A673 (cell line): ENCODE measurements around the gene CDYL2. TPM values are rescaled to one million over a fixed set of nuclear protein-coding genes. Genes with fewer than 3 reads are reported as not detected.

Source experiments
- BruUV-seq: library from RNA; stranded (reverse); fragments of 400-500 nt; replicated peaks from 2 replicates; lab custom pipeline; 2021; lab: Mats Ljungman, UMichigan
- CTCF ChIA-PET: fragments of 300-600 bp; sonication (Branson Sonifier 250); formaldehyde crosslinking; loops from one replicate; lab custom pipeline; 2022; ENCODE audit warnings: antibody characterized with exemption; lab: Charles Lee
- POLR2A ChIA-PET: fragments of 300-600 bp; sonication (Branson Sonifier 250); formaldehyde crosslinking; loops from one replicate; lab custom pipeline; 2022; ENCODE audit warnings: antibody characterized with exemption; ENCODE audit not compliant: low non-redundant PET; lab: Charles Lee
- DNase-seq: peaks from one replicate; pipeline ENCODE4 v3.0.0-alpha.2; 2015; ENCODE audit warnings: low spot score
- H3K27ac ChIP-seq: fragments of 200-600 bp; sonication (generic); 2 replicates; pipeline ENCODE4 v1.5.1; 2016; ENCODE audit warnings: mixed run types, low read depth, mild to moderate bottlenecking, mixed read lengths, antibody characterized with exemption, low read length; ENCODE audit not compliant: poor library complexity, severe bottlenecking
- H3K27me3 ChIP-seq: fragments of 200-600 bp; sonication (generic); replicated peaks from 2 replicates; pipeline ENCODE4 v1.6.1; 2017; ENCODE audit warnings: mixed run types, low read depth, mild to moderate bottlenecking, mixed read lengths, antibody characterized with exemption, low read length; ENCODE audit not compliant: insufficient read depth, poor library complexity
- H3K36me3 ChIP-seq: fragments of 200-600 bp; sonication (generic); 2 replicates; pipeline ENCODE4 v1.6.1; 2016; ENCODE audit warnings: mixed run types, mild to moderate bottlenecking, mixed read lengths, antibody characterized with exemption, low read length; ENCODE audit not compliant: insufficient read depth, poor library complexity, severe bottlenecking
- H3K4me1 ChIP-seq: fragments of 200-600 bp; sonication (generic); 2 replicates; pipeline ENCODE4 v1.6.1; 2017; ENCODE audit warnings: mixed run types, mild to moderate bottlenecking, mixed read lengths, antibody characterized with exemption, low read length; ENCODE audit not compliant: insufficient read depth, poor library complexity, severe bottlenecking
- H3K4me3 ChIP-seq: fragments of 200-600 bp; sonication (generic); 2 replicates; pipeline ENCODE4 v1.5.1; 2016; ENCODE audit warnings: low read depth, mixed run types, mild to moderate bottlenecking, mixed read lengths, low read length; ENCODE audit not compliant: poor library complexity, severe bottlenecking
- H3K9me3 ChIP-seq: fragments of 200-600 bp; sonication (generic); 2 replicates; pipeline ENCODE4 v1.6.1; 2016; ENCODE audit warnings: mixed run types, low read depth, mild to moderate bottlenecking, mixed read lengths, antibody characterized with exemption, low read length; ENCODE audit not compliant: poor library complexity, severe bottlenecking
- CTCF ChIP-seq: fragments of 300-800, 200-600 bp; sonication (generic); conservative IDR thresholded peaks from 2 replicates; pipeline ENCODE4 v1.5.1; 2017; ENCODE audit warnings: low read depth, mild to moderate bottlenecking, antibody characterized with exemption, low read length, moderate library complexity, mixed read lengths
- EZH2 ChIP-seq: fragments of 200-600 bp; sonication (generic); IDR thresholded peaks from 2 replicates; pipeline ENCODE4 v1.6.1; 2017; ENCODE audit warnings: borderline replicate concordance, low read depth, mild to moderate bottlenecking, mixed read lengths, antibody characterized with exemption, low read length; ENCODE audit not compliant: poor library complexity, severe bottlenecking
- intact Hi-C: fragments of 100-400 bp; cut with micrococcal nuclease; formaldehyde crosslinking; loops from one replicate; pipeline ENCODE4 v1.10.0; 2022; ENCODE audit not compliant: unreplicated experiment
- total RNA-seq: library from RNA; stranded (reverse); gene quantifications from 2 replicates; pipeline ENCODE4 v1.2.3, GENCODE V29; 2021

CDYL2 gene
- total RNA-seq, 1 experiment from 2014 or later = 0.64 TPM

DNA sequence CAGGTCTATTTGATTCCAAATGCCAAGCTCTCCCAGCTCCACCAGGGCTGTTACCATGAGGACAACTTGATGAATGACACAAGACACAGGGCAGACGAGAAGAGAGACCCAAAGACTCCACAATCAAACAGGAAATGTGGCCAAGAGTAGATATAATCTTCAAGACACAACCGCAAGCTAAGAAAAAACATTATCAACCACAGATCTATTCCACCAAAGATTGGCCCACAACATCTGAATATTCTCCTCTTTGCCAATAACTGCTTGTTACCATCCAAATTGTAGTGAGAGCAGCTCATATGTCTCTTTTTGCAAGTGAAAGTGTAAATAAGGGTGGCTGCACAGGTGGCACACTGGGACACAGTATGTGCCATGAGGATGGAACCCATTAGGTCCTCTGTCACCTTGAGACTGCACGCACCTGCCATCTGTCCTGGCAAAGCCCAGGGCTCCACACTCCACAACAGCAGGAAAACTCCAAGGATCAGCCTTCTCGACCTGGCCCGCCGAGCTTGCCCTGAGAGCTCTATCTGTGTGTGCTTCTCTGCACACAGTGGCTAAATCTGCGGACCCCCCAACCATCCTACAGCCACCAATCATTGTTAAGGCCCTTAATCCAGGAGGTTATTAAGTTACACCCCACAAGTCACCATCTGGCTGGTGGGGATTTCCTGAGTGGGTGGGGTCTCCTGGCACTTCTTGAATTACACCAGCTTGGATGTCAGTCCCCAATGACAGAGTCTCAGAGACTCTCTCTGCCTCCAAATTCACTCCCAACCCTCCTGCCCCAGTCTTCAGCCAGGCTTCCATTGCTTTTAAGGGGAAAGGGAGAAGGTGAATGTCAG lies 213.1 kb downstream of the CDYL2 start:
- intact Hi-C loops = no loop called here
- ChIA-PET POLR2A (no interaction called here), CTCF (no interaction called here)
- no peak overlapping the region for H3K4me3 ChIP-seq
- no peak overlapping the region for H3K27ac ChIP-seq
- no peaks in the 10 kb centered on the region for H3K9me3 ChIP-seq
- H3K27me3 ChIP-seq = no peaks in the 10 kb centered on the region
- no peak for TF ChIP-seq EZH2
- TF ChIP-seq CTCF = no peak
- no peak for DNase-seq
- H3K36me3 ChIP-seq = no peaks in the 10 kb centered on the region
- no peaks in the 10 kb centered on the region for H3K4me1 ChIP-seq
- BruUV-seq = no TSS peak

GRCh38 chr16:80587071-80587470 lies 217.3 kb downstream of the CDYL2 start:
- no peak for DNase-seq
- Histone ChIP-seq H3K27me3 (no peaks in the 10 kb centered on the region), H3K9me3 (no peaks in the 10 kb centered on the region), H3K4me3 (no peak overlapping the region), H3K36me3 (no peaks in the 10 kb centered on the region), H3K4me1 (no peaks in the 10 kb centered on the region), H3K27ac (no peak overlapping the region)
- intact Hi-C loops = no loop called here
- BruUV-seq = no TSS peak
- ChIA-PET POLR2A (no interaction called here), CTCF (no interaction called here)
- TF ChIP-seq CTCF (no peak), EZH2 (no peak)

GRCh38 chr16:80586476-80586875 lies 217.9 kb downstream of the CDYL2 start:
- Histone ChIP-seq H3K27ac (no peak overlapping the region), H3K27me3 (no peaks in the 10 kb centered on the region), H3K36me3 (no peaks in the 10 kb centered on the region), H3K9me3 (no peaks in the 10 kb centered on the region), H3K4me1 (no peaks in the 10 kb centered on the region), H3K4me3 (no peak overlapping the region)
- CTCF ChIA-PET = no interaction called here
- no peak for DNase-seq
- no TSS peak for BruUV-seq
- no peak for TF ChIP-seq CTCF
- TF ChIP-seq EZH2 = no peak
- POLR2A ChIA-PET = no interaction called here
- intact Hi-C loops = no loop called here
